ENCODE measurements around the gene BID. TPM values are rescaled to one million over a fixed set of nuclear protein-coding genes. Genes with fewer than 3 reads are reported as not detected.

The BID gene
- total and polyA plus RNA-seq, 10 of the 15 experiments (the other 5 are each of a cell fraction or from before 2014, with no cell fraction given): 7.9 to 241 (median 136) TPM

DNA sequence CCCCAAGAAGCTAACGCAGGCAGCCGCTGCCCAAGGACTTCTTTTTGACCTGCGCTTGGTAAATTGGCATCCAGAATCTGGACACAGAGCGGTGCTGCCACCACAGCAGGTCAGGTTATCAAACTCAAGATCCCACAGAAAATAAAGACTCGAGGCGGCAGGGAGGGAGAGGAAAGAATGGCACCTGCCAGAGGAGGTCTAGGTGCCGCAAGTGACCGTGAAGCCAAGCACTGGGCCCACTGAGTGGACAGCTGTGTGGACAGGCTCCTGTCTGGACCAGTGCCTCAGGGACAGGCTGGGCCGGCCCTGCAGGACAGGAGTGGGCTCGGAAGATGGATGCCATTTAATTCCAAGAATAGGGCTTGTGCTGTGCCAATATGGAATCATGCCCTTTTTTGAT lies 27.4 kb downstream of the BID start:
- FAIRE-seq (no peak), ATAC-seq (no peak), DNase-seq (ENCODE audit: low read depth, low spot score) (no peak)
- SMC1A ChIA-PET (ENCODE audit: uncharacterized antibody, unreplicated experiment): interaction anchor here (1.4 to 2.8 kb wide), 2 partner anchors 18 to 38 kb away, joined by 4 to 6 read pairs; no protein-coding TSS in a partner anchor
- Histone ChIP-seq H3K9me3 (replicated peaks; ENCODE audit: control insufficient read depth, insufficient read depth, low read length) (no peaks in the 10 kb centered on the region), H3K36me3 (ENCODE audit: control insufficient read depth in 2 of 2, insufficient read depth in 2 of 2, low read length in 1 of 2) (peaks cover 2 to 17% of the 10 kb centered on the region in 2 experiments; a peak in 3 of 4 replicates), H3K9ac (ENCODE audit: control insufficient read depth, insufficient read depth, low read length) (no peak overlapping the region), H2AFZ (ENCODE audit: control insufficient read depth, low read depth, low read length) (no peak overlapping the region), H3K4me3 (no peak overlapping the region), H3K4me1 (ENCODE audit: control insufficient read depth, insufficient read depth, low read length) (peaks cover 7% of the 10 kb centered on the region), H3K27ac (ENCODE audit: control insufficient read depth, insufficient read depth) (no peak overlapping the region), H3K79me2 (ENCODE audit: control insufficient read depth, insufficient read depth, low read length) (peaks cover 7% of the 10 kb centered on the region), H3K4me2 (ENCODE audit: control insufficient read depth, insufficient read depth) (no peak overlapping the region), H3K27me3 (replicated peaks in 1 of 2; ENCODE audit: control insufficient read depth in 2 of 2, insufficient read depth in 2 of 2, low read length in 1 of 2) (no peaks in the 10 kb centered on the region), H4K20me1 (ENCODE audit: control insufficient read depth, insufficient read depth) (no peaks in the 10 kb centered on the region; the same call in 1 of the 2 replicates)
- POLR2A ChIA-PET: no interaction called here
- RAD21 ChIA-PET (ENCODE audit: unreplicated experiment): interaction anchor here (1.6 kb wide), 1 partner anchor 329 kb away, joined by 6 read pairs; no protein-coding TSS in a partner anchor
- CTCF ChIA-PET: interaction anchor here (2.4 kb wide), 1 partner anchor 39 kb away, joined by 5 read pairs; no protein-coding TSS in a partner anchor
- WGBS (ENCODE audit: insufficient coverage, insufficient replicate concordance, low lambda C conversion rate, missing lambda C conversion rate): 92% methylated on average over 10 of the region's 10 CpGs
- TF ChIP-seq, protein P1, sequence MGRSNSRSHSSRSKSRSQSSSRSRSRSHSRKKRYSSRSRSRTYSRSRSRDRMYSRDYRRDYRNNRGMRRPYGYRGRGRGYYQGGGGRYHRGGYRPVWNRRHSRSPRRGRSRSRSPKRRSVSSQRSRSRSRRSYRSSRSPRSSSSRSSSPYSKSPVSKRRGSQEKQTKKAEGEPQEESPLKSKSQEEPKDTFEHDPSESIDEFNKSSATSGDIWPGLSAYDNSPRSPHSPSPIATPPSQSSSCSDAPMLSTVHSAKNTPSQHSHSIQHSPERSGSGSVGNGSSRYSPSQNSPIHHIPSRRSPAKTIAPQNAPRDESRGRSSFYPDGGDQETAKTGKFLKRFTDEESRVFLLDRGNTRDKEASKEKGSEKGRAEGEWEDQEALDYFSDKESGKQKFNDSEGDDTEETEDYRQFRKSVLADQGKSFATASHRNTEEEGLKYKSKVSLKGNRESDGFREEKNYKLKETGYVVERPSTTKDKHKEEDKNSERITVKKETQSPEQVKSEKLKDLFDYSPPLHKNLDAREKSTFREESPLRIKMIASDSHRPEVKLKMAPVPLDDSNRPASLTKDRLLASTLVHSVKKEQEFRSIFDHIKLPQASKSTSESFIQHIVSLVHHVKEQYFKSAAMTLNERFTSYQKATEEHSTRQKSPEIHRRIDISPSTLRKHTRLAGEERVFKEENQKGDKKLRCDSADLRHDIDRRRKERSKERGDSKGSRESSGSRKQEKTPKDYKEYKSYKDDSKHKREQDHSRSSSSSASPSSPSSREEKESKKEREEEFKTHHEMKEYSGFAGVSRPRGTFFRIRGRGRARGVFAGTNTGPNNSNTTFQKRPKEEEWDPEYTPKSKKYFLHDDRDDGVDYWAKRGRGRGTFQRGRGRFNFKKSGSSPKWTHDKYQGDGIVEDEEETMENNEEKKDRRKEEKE (IDR thresholded peaks at IDR 0.05): no peak
- TF ChIP-seq ZNF384 (IDR thresholded peaks at IDR 0.05; ENCODE audit: borderline replicate concordance, low read depth, low read length) (no peak), YBX1 (IDR thresholded peaks at IDR 0.05) (no peak), TCF3 (IDR thresholded peaks at IDR 0.05; ENCODE audit: borderline replicate concordance, insufficient read depth, low read depth, low read length) (no peak), E2F4 (IDR thresholded peaks at IDR 0.05; ENCODE audit: low read depth, low read length) (no peak), NBN (IDR thresholded peaks at IDR 0.05) (no peak), ZNF207 (IDR thresholded peaks at IDR 0.05; ENCODE audit: borderline replicate concordance) (no peak), NFYA (IDR thresholded peaks at IDR 0.05; ENCODE audit: borderline replicate concordance, low read depth, low read length) (no peak)
- TF ChIP-seq, protein P2, sequence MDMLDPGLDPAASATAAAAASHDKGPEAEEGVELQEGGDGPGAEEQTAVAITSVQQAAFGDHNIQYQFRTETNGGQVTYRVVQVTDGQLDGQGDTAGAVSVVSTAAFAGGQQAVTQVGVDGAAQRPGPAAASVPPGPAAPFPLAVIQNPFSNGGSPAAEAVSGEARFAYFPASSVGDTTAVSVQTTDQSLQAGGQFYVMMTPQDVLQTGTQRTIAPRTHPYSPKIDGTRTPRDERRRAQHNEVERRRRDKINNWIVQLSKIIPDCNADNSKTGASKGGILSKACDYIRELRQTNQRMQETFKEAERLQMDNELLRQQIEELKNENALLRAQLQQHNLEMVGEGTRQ (IDR thresholded peaks at IDR 0.05; ENCODE audit: borderline replicate concordance, low read depth, low read length): no peak
- intact Hi-C loops (cut with micrococcal nuclease; ENCODE audit: unreplicated experiment): no loop called here
- in situ Hi-C loops (cut with MboI): loop anchor here (10.0 kb wide), 1 partner anchor 58 kb away; no protein-coding TSS in a partner anchor
- BruUV-seq (replicated peaks): no TSS peak

Data from GM12878 (cell line).